GF-D8 (cell line): ENCODE measurements around the gene AIP.

ENCODE experiments used
- DNase-seq: peaks from one replicate; lab custom pipeline; 2025; lab: John Stamatoyannopoulos, UW

The AIP gene

GRCh38 chr11:67482827-67483798, at the start of gene AIP:
AIP (plus strand) TSS chr11:67483026; CDS start chr11:67483159, 133 bp downstream.
- peak; percentile 90 for DNase-seq

- DNase-seq: no peak
These were observed 49.1 kb upstream of the AIP start for GRCh38 chr11:67433536-67434394.

- DNase-seq: no peak
These were observed 48.4 kb upstream of the AIP start for GRCh38 chr11:67434395-67434881.

- no peak for DNase-seq
These were observed 47.6 kb upstream of the AIP start for GRCh38 chr11:67435031-67435726.

GRCh38 chr11:67435727-67436458, 46.9 kb upstream of the AIP start:
- DNase-seq: no peak

GRCh38 chr11:67436459-67437081, 46.3 kb upstream of the AIP start:
- peak; percentile 68 for DNase-seq

- DNase-seq: peak; percentile 56
These were observed 45.6 kb upstream of the AIP start, which contains the start of gene PTPRCAP for GRCh38 chr11:67437082-67437808. PTPRCAP (minus strand) TSS chr11:67437682; CDS start chr11:67437619, 63 bp downstream.

GRCh38 chr11:67437809-67438157, 45.0 kb upstream of the AIP start:
- DNase-seq: no peak

- DNase-seq: no peak
These were observed 44.5 kb upstream of the AIP start for GRCh38 chr11:67438158-67438902.

- DNase-seq: peak; percentile 58
These were observed 43.3 kb upstream of the AIP start for GRCh38 chr11:67439321-67440228.

- peak; percentile 13 for DNase-seq
These were observed 42.4 kb upstream of the AIP start for GRCh38 chr11:67440229-67441097.

GRCh38 chr11:67441098-67441563, 41.7 kb upstream of the AIP start:
- DNase-seq: no peak

- DNase-seq: no peak
These were observed 41.0 kb upstream of the AIP start for GRCh38 chr11:67441731-67442351.

- DNase-seq: no peak
These were observed 40.1 kb upstream of the AIP start for GRCh38 chr11:67442504-67443404.

- DNase-seq: no peak
These were observed 37.3 kb upstream of the AIP start for GRCh38 chr11:67445515-67445914.

GRCh38 chr11:67448220-67448609, 34.6 kb upstream of the AIP start:
- DNase-seq: no peak
